Esophagus squamous epithelium (tissue), 5 donors: ENCODE data around the gene RGS3. TPM values are rescaled to one million over a fixed set of nuclear protein-coding genes. Genes with fewer than 3 reads are reported as not detected.

Experiments used
- DNase-seq: peaks from one replicate; lab custom pipeline; 2025; lab: John Stamatoyannopoulos, UW
- H3K27ac ChIP-seq, 4 donors: fragments of 200-600 bp; sonication (generic); one replicate each; pipeline ENCODE4 v1.5.1; 2016 to 2019; ENCODE audit warnings: mild to moderate bottlenecking in 1 of 4
- H3K27me3 ChIP-seq, 4 donors: fragments of 200-600 bp; sonication (generic); 1 replicate in 3 of 4; 2 replicates in 1 of 4; pipeline versions ENCODE4 v1.5.1 to v1.6.0; 2017 to 2021; ENCODE audit warnings: antibody characterized with exemption in 1 of 4
- H3K36me3 ChIP-seq, 3 donors: fragments of 200-600 bp; sonication (generic); one replicate each; pipeline ENCODE4 v1.5.1; 2016 to 2019
- H3K4me1 ChIP-seq, 3 donors: fragments of 200-600 bp; sonication (generic); one replicate each; pipeline ENCODE4 v1.5.1; 2017 to 2019
- H3K4me3 ChIP-seq, 4 donors: fragments of 200-600 bp; sonication (generic); 1 replicate in 3 of 4; 2 replicates in 1 of 4; pipeline ENCODE4 v1.5.1; 2016 to 2019; ENCODE audit warnings: mild to moderate bottlenecking in 2 of 4, moderate library complexity in 1 of 4
- H3K9me3 ChIP-seq, 3 donors: fragments of 200-600 bp; sonication (generic); one replicate each; pipeline ENCODE4 v1.5.1; 2016 to 2019
- POLR2A ChIP-seq, 4 donors: fragments of 450-650 bp; IDR thresholded peaks; one replicate each; pipeline ENCODE4 v1.6.1; 2017; ENCODE audit warnings: antibody characterized with exemption in 4 of 4, mild to moderate bottlenecking in 4 of 4, moderate library complexity in 3 of 4
- WGBS, 2 donors: methylation state at CpG; one replicate each; pipeline ENCODE4 v1.1.5; 2018; 5-methylcytosine and 5-hydroxymethylcytosine counted together
- intact Hi-C: fragments of 100-400 bp; cut with DNase I; formaldehyde crosslinking; loops from one replicate; pipeline ENCODE4 v1.15.0; 2022
- total RNA-seq, 4 donors: library from RNA; depleted of rRNA; stranded (reverse); fragments of >200 nt; gene quantifications; one replicate each; pipeline ENCODE4 v1.1.0, GENCODE V29; 2016
- TF ChIP-seq, protein P1 (sequence below), 6 experiments: fragments of 450-650 bp in 4 of 6; fragments of 200-600 bp in 2 of 6; sonication (generic) in 2 of 6; IDR thresholded peaks; one replicate each; pipeline ENCODE4 v1.5.1; 2016 to 2019; ENCODE audit warnings: antibody characterized with exemption in 6 of 6, mild to moderate bottlenecking in 4 of 6, moderate library complexity in 4 of 6
- donor health status: DM: yes; HTN: yes; CAD: no.

RGS3 gene
- total RNA-seq, 4 donors from 2014 or later = 9.7 to 16.3 (median 12.7) TPM

DNA sequence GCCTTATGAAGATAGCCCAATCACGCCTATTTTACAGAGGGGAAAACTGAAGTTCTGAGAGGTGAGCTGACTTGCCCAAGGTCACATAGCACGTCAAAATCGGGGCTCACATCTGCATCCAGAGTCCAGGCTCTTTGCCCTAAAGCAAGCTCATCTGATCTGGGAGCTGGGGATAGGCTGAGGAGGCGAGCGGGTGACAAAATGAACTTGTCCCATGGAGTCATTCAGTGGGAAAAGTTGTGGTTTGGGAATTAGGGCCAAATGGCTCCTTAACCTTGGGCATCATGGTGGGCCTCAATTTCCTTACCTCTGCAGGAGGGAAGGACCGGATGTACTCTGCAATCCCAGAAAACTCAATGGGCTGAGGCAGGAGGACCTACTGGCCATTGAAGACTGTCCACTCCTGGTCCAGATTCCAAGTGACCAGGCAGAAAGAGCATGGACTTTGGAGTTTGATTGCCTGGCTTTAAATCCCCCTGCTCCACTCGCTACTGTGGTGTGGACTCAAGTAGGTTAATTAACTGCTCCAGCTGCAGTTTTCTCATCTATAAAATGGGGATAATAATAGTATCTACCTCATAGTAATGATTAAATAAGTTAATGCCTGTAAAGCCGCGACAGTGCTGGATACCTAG is 160.4 kb downstream of the RGS3 start:
- intact Hi-C loops = no loop called here
- 91 to 95% methylated on average over 8 of the region's 9 CpGs for WGBS, 2 donors
- no peak for DNase-seq

DNA sequence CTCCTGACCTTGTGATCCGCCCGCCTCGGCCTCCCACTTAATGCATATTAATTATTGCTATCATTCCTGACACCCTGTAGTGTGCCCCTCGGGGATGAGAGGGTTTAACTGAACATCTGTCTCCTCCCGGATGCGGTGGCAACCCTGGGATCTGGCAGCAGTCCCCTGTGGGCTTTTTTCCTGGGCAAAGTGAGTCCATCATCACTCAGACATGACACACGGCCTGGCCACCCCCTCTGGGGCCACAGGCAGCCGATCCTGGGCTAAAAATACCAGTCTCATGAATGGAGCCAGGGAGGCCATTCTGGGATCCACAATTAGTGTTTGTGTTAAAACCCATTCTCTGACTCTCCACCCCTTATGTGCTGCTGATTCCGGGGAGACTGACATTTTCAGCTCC is 161.2 kb downstream of the RGS3 start:
- intact Hi-C loops = no loop called here
- Histone ChIP-seq H3K27me3 (peaks cover 0 to 10% (median 0%) of the 10 kb centered on the region in 4 donors), H3K4me1 (peaks cover 4 to 58% (median 20%) of the 10 kb centered on the region in 3 donors), H3K27ac (no peak overlapping the region), H3K9me3 (no peaks in the 10 kb centered on the region), H3K4me3 (no peak overlapping the region), H3K36me3 (no peaks in the 10 kb centered on the region)
- no peak for DNase-seq
- WGBS, 2 donors = 72 to 73% methylated on average over 6 to 9 of the region's 9 CpGs
- TF ChIP-seq, protein P1, sequence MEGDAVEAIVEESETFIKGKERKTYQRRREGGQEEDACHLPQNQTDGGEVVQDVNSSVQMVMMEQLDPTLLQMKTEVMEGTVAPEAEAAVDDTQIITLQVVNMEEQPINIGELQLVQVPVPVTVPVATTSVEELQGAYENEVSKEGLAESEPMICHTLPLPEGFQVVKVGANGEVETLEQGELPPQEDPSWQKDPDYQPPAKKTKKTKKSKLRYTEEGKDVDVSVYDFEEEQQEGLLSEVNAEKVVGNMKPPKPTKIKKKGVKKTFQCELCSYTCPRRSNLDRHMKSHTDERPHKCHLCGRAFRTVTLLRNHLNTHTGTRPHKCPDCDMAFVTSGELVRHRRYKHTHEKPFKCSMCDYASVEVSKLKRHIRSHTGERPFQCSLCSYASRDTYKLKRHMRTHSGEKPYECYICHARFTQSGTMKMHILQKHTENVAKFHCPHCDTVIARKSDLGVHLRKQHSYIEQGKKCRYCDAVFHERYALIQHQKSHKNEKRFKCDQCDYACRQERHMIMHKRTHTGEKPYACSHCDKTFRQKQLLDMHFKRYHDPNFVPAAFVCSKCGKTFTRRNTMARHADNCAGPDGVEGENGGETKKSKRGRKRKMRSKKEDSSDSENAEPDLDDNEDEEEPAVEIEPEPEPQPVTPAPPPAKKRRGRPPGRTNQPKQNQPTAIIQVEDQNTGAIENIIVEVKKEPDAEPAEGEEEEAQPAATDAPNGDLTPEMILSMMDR (IDR thresholded peaks at IDR 0.05) = no peak
- no peak for TF ChIP-seq POLR2A (IDR thresholded peaks at IDR 0.05)

More for the DNA sequence above, 160.4 kb downstream of the RGS3 start:
- TF ChIP-seq POLR2A (IDR thresholded peaks at IDR 0.05) = no peak
- TF ChIP-seq, protein P1 (IDR thresholded peaks at IDR 0.05) = no peak
- Histone ChIP-seq H3K4me3 (no peak overlapping the region), H3K9me3 (no peaks in the 10 kb centered on the region), H3K27ac (no peak overlapping the region), H3K4me1 (peaks cover 4 to 58% (median 20%) of the 10 kb centered on the region in 3 donors), H3K36me3 (no peaks in the 10 kb centered on the region), H3K27me3 (peaks cover 0 to 10% (median 0%) of the 10 kb centered on the region in 4 donors)

DNA sequence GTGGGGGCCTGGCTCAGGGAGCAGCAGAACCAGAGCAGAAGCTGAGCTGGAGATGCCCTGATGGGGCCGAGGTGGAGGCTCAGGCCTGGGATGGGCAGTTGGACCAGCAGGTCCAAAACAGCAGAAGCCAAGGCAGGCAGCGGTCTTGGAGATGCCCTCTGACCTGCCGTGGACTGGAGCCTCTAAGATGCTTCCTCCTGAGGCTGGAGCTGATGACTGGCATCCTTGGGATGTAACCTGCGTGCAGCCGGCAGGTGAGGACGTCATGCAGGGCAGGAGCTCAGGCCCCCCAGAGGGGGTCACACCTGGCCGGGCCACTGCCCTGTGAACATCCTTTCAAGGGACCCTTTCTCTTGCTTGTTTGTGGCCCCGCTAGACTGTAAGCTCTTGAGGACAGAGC is 162.0 kb downstream of the RGS3 start:
- Histone ChIP-seq H3K4me1 (peaks cover 4 to 51% (median 13%) of the 10 kb centered on the region in 3 donors), H3K36me3 (no peaks in the 10 kb centered on the region), H3K27ac (no peak overlapping the region), H3K27me3 (peaks cover 0 to 9% (median 0%) of the 10 kb centered on the region in 4 donors), H3K4me3 (no peak overlapping the region), H3K9me3 (no peaks in the 10 kb centered on the region)
- intact Hi-C loops = no loop called here
- 89% methylated on average over 3 of the region's 8 CpGs; no CpG with 5 or more reads in 1 of the 2 donors for WGBS, 2 donors
- TF ChIP-seq POLR2A (IDR thresholded peaks at IDR 0.05) = no peak
- TF ChIP-seq, protein P1 (IDR thresholded peaks at IDR 0.05) = no peak
- no peak for DNase-seq

DNA sequence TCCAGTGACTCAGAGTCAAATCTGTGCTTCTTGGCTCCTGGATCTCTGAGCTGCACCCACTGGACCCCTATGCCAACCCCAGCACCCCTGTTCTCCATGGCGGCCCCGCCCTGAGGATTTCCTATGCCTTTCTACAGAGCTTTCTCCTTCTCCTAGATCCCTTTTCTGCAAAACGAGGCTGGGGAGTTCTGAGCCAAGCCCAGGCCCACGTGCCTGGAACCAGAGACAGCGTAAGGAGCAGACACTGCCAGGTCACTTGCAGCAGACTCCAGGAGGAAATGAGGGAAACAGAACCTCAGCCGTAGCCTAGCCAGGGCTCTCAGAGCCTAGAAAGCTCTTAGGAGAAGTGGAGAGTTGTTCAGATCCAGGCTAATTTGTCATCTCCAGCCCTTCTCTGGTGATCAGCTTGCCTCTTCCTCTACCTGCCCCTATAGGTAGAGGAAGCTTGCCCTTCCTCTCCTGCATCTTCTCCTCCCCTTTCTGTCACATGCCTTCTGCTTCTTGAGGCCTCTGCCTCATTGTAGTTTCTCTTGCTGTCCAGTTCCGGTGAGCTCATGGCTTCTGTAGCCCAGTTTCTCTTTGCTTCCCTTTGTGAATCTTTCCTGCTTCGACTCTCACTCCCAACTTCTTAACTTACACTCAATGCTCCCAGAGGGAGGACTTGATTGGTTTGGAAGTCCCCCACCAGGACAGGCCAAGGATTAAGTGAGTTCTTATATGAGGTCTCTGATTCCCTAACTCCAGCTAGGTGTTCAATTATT is 163.4 kb downstream of the RGS3 start:
- TF ChIP-seq, protein P1 (IDR thresholded peaks at IDR 0.05) = no peak
- no peak for TF ChIP-seq POLR2A (IDR thresholded peaks at IDR 0.05)
- no peak for DNase-seq
- Histone ChIP-seq H3K4me1 (peaks cover 0 to 51% (median 0%) of the 10 kb centered on the region in 3 donors), H3K27ac (peak overlapping the region in 1 of 4 donors; percentile 30), H3K4me3 (no peak overlapping the region), H3K9me3 (no peaks in the 10 kb centered on the region), H3K27me3 (peaks cover 0 to 11% (median 0%) of the 10 kb centered on the region in 4 donors), H3K36me3 (no peaks in the 10 kb centered on the region)
- WGBS, 2 donors = 60 to 77% methylated on average over 3 to 8 of the region's 8 CpGs
- intact Hi-C loops = no loop called here

DNA sequence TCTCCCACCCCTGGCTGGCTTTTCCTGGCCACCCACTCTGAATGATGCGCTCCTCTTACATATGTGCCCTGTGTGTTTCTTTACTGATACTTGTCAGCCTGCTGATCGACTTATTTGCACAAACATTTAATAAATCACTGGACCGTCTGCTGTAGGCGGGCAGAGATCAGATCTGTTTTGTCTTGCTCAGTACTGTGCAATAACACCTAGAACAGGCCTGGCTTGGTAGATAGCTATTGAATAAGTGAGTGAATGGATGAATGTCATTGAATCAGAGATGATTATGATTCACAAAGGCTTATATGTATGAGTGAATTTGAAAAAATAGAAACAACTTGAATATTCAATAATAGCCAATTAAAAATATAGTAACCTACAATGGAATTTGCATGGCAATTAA is 165.1 kb downstream of the RGS3 start:
- H3K4me1 ChIP-seq = peaks cover 0 to 52% (median 0%) of the 10 kb centered on the region in 3 donors
- H3K9me3 ChIP-seq = no peaks in the 10 kb centered on the region
- H3K27me3 ChIP-seq = peaks cover 0 to 8% (median 0%) of the 10 kb centered on the region in 4 donors
- DNase-seq = no peak
- intact Hi-C loops = no loop called here
- TF ChIP-seq POLR2A (IDR thresholded peaks at IDR 0.05) = no peak
- TF ChIP-seq, protein P1 (IDR thresholded peaks at IDR 0.05) = no peak
- H3K36me3 ChIP-seq = no peaks in the 10 kb centered on the region
- 35 to 48% methylated on average over 4 of the region's 4 CpGs for WGBS, 2 donors
- H3K27ac ChIP-seq = no peak overlapping the region
- H3K4me3 ChIP-seq = no peak overlapping the region
